Smooth muscle cell (in vitro differentiated cells): ENCODE measurements around the gene ANGPT4. TPM values are rescaled to one million over a fixed set of nuclear protein-coding genes. Genes with fewer than 3 reads are reported as not detected.

Source experiments
- DNase-seq: peaks from one replicate; lab custom pipeline; 2025; ENCODE audit not compliant: unreplicated experiment; lab: John Stamatoyannopoulos, UW
- H2AFZ ChIP-seq: fragments of 200-600 bp; sonication (generic); 2 replicates; pipeline ENCODE4 v1.6.0; 2016; ENCODE audit warnings: antibody characterized with exemption, low read depth, mild to moderate bottlenecking
- H3F3A ChIP-seq: fragments of 200-600 bp; sonication (generic); 2 replicates; pipeline ENCODE4 v1.6.0; 2017; ENCODE audit warnings: antibody characterized with exemption, low read depth
- H3K27ac ChIP-seq: fragments of 200-600 bp; sonication (generic); 2 replicates; pipeline ENCODE4 v1.5.1; 2016; ENCODE audit warnings: low read depth, mild to moderate bottlenecking
- H3K27me3 ChIP-seq: fragments of 200-600 bp; sonication (generic); 2 replicates; pipeline ENCODE4 v1.6.1; 2016; ENCODE audit warnings: low read depth, mild to moderate bottlenecking
- H3K36me3 ChIP-seq: fragments of 200-600 bp; sonication (generic); 2 replicates; pipeline ENCODE4 v1.5.1; 2016; ENCODE audit warnings: low read depth
- H3K4me1 ChIP-seq: fragments of 200-600 bp; sonication (generic); 2 replicates; pipeline ENCODE4 v1.5.1; 2016; ENCODE audit warnings: low read depth
- H3K4me2 ChIP-seq: fragments of 200-600 bp; sonication (generic); 2 replicates; pipeline ENCODE4 v1.6.0; 2016; ENCODE audit warnings: mild to moderate bottlenecking
- H3K4me3 ChIP-seq: fragments of 200-600 bp; sonication (generic); 2 replicates; pipeline ENCODE4 v1.5.1; 2016; ENCODE audit warnings: mild to moderate bottlenecking
- H3K79me2 ChIP-seq: fragments of 200-600 bp; sonication (generic); 2 replicates; pipeline ENCODE4 v1.6.0; 2016; ENCODE audit warnings: low read depth, mild to moderate bottlenecking
- H3K9ac ChIP-seq: fragments of 200-600 bp; sonication (generic); 2 replicates; pipeline ENCODE4 v1.6.0; 2016; ENCODE audit warnings: low read depth
- H3K9me3 ChIP-seq: fragments of 200-600 bp; sonication (generic); replicated peaks from 2 replicates; pipeline ENCODE4 v1.5.1; 2016; ENCODE audit warnings: low read depth
- H4K20me1 ChIP-seq: fragments of 200-600 bp; sonication (generic); 2 replicates; pipeline ENCODE4 v1.6.0; 2016; ENCODE audit warnings: low read depth
- WGBS: methylation state at CpG from one replicate; pipeline ENCODE4 v1.1.7; 2016; ENCODE audit warnings: low lambda C conversion rate; 5-methylcytosine and 5-hydroxymethylcytosine counted together
- polyA plus RNA-seq: library from polyadenylated mRNA; unstranded; fragments of >200 nt; fragmentation: Nextera tagmentation; extraction: Ambion mirVana; gene quantifications from 2 replicates; pipeline ENCODE4 v1.2.1, GENCODE V29; 2016
- total RNA-seq: library from RNA; depleted of rRNA; stranded (reverse); fragments of >200 nt; gene quantifications from 2 replicates; pipeline ENCODE4 v1.2.3, GENCODE V29; 2014
- TF ChIP-seq, protein P1 (sequence below): fragments of 200-600 bp; sonication (generic); IDR thresholded peaks from 2 replicates; pipeline ENCODE4 v1.5.1; 2017; ENCODE audit warnings: borderline replicate concordance, mild to moderate bottlenecking, antibody characterized with exemption; ENCODE audit not compliant: insufficient read depth, poor library complexity, severe bottlenecking

ANGPT4 gene
- total and polyA plus RNA-seq, 2 experiments from 2014 or later, result 0.39 TPM; not detected in 1

DNA sequence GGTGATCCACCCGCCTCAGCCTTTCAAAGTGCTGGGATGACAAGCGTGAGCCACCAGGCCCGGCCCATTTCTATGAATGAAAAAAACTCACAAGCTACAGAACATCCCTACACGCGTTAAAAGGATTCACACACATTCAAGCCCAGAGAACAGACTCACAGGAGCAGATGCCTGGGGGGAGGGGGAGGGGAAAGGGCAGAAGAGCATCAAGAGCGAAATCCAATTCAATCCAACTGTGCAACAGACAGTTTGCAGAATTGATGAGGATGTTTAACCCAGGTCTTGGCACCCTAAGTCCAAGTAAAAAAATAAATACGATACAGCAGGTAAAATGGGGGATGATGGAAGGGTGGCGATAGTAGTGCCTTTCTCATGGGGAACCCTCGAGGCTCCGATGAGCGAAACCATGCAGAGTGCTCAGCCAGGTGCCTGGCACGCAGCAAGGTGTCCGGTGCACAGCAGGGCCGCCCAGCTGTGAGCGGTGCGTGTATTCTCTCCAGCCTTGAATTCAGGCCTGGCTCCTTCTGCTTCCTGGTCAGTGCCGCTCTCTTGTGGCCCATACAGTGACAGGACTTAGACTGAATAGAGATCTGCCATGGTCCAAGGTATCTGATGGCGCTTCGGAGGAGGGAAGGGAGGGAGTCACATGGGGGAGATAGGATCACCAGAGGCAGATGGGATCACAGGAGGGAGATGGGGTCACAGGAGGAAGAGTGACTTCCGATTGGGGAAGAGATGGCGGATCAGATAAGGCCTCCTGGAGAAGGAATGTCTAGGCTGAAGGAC lies 35.4 kb upstream of the ANGPT4 start:
- Histone ChIP-seq H3K36me3 (no peaks in the 10 kb centered on the region), H3K27me3 (no peaks in the 10 kb centered on the region), H3K4me1 (no peaks in the 10 kb centered on the region), H3K9ac (no peak overlapping the region), H3F3A (no peaks in the 10 kb centered on the region), H3K4me2 (no peak overlapping the region), H2AFZ (no peak overlapping the region), H3K4me3 (no peak overlapping the region), H3K79me2 (no peaks in the 10 kb centered on the region), H4K20me1 (no peaks in the 10 kb centered on the region), H3K27ac (no peak overlapping the region), H3K9me3 (no peaks in the 10 kb centered on the region)
- TF ChIP-seq, protein P1, sequence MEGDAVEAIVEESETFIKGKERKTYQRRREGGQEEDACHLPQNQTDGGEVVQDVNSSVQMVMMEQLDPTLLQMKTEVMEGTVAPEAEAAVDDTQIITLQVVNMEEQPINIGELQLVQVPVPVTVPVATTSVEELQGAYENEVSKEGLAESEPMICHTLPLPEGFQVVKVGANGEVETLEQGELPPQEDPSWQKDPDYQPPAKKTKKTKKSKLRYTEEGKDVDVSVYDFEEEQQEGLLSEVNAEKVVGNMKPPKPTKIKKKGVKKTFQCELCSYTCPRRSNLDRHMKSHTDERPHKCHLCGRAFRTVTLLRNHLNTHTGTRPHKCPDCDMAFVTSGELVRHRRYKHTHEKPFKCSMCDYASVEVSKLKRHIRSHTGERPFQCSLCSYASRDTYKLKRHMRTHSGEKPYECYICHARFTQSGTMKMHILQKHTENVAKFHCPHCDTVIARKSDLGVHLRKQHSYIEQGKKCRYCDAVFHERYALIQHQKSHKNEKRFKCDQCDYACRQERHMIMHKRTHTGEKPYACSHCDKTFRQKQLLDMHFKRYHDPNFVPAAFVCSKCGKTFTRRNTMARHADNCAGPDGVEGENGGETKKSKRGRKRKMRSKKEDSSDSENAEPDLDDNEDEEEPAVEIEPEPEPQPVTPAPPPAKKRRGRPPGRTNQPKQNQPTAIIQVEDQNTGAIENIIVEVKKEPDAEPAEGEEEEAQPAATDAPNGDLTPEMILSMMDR, result no peak
- 90% methylated on average over 21 of the region's 21 CpGs for WGBS
- no peak for DNase-seq

DNA sequence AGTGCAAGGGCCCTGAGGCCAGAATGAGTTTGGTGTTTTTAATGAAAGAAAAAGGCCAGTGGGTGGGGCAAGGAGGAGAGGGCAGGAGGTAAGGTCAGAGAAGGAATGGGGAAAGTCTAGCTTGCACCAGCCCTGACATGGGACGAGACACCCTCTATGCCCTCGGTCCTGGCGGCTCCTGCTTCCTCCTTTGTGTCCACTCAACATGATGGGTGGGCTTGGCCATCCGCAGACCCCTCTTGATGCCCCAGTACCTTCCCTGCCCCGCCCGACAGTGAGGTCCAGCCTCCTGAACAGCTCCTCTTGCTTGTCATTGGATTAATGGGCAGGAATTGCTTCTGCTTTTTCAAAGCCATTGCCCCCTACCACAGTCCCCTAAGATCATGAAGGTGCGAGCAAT lies 33.6 kb upstream of the ANGPT4 start:
- H3K79me2 ChIP-seq, result no peaks in the 10 kb centered on the region
- no peaks in the 10 kb centered on the region for H3K9me3 ChIP-seq
- no peaks in the 10 kb centered on the region for H3F3A ChIP-seq
- no peaks in the 10 kb centered on the region for H3K4me1 ChIP-seq
- H3K4me2 ChIP-seq, result no peak overlapping the region
- no peak overlapping the region for H3K27ac ChIP-seq
- H3K27me3 ChIP-seq, result no peaks in the 10 kb centered on the region
- no peak overlapping the region for H3K9ac ChIP-seq
- H3K4me3 ChIP-seq, result no peak overlapping the region
- no peaks in the 10 kb centered on the region for H3K36me3 ChIP-seq
- DNase-seq, result no peak
- H2AFZ ChIP-seq, result no peak overlapping the region
- 92% methylated on average over 3 of the region's 7 CpGs for WGBS
- H4K20me1 ChIP-seq, result no peaks in the 10 kb centered on the region
- TF ChIP-seq, protein P1, result no peak

DNA sequence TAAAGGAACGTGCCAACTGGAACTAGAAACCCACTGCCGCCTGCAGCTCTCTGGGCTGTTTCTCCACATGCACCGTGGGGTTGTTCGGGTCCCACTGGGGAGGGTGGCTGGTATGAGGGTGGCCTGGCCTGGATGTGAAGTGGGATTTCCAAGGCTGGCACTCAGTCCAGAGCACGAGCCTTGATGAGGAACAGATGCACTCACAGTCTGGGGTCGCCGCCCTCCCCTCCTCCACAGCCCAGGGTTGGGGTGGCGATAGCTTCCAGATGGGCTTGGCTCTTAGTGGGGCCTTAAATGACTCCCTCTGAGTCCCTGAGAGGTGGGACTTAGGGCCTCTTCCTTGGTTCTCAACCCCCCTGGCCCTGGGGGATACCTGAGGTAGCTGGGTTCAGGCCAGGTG lies 30.7 kb upstream of the ANGPT4 start:
- Histone ChIP-seq H3F3A (no peaks in the 10 kb centered on the region), H3K4me3 (no peak overlapping the region), H3K79me2 (no peaks in the 10 kb centered on the region), H3K36me3 (no peaks in the 10 kb centered on the region), H2AFZ (no peak overlapping the region), H3K9ac (no peak overlapping the region), H3K27me3 (no peaks in the 10 kb centered on the region), H3K9me3 (no peaks in the 10 kb centered on the region), H3K4me1 (no peaks in the 10 kb centered on the region), H3K27ac (no peak overlapping the region), H3K4me2 (no peak overlapping the region), H4K20me1 (no peaks in the 10 kb centered on the region)
- DNase-seq, result no peak
- WGBS, result 93% methylated on average over 7 of the region's 8 CpGs
- TF ChIP-seq, protein P1, result no peak

DNA sequence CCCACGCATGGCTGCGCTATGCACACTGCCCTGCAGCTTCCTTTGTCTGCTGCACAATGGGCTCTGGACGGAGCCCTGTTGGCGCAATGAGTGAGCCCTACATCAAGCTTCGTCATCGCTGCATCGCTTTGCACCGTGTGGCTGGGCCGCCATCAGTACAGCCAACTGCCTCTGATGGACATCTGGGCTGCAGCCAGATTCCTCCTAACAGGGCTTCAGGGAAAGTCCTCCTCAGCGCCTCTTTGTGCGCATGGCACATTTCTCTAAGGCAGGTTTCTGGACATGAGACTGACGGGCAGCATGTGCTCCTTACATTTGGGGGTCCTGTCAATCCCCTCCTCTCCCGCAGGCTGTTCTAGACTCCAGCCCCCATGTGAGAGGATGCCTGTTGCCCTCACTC lies 29.7 kb upstream of the ANGPT4 start:
- H3K79me2 ChIP-seq, result no peaks in the 10 kb centered on the region
- no peaks in the 10 kb centered on the region for H3K36me3 ChIP-seq
- 92% methylated on average over 13 of the region's 13 CpGs for WGBS
- TF ChIP-seq, protein P1, result no peak
- no peak overlapping the region for H2AFZ ChIP-seq
- no peaks in the 10 kb centered on the region for H4K20me1 ChIP-seq
- no peak overlapping the region for H3K4me2 ChIP-seq
- no peaks in the 10 kb centered on the region for H3K27me3 ChIP-seq
- H3K4me3 ChIP-seq, result no peak overlapping the region
- no peaks in the 10 kb centered on the region for H3K4me1 ChIP-seq
- no peak overlapping the region for H3K9ac ChIP-seq
- H3K27ac ChIP-seq, result no peak overlapping the region
- no peaks in the 10 kb centered on the region for H3K9me3 ChIP-seq
- no peaks in the 10 kb centered on the region for H3F3A ChIP-seq
- no peak for DNase-seq
